Adrenal gland (tissue), 5 donors: Measurements from ENCODE around the gene LEAP2.

Source experiments
- CTCF ChIP-seq, 6 experiments: fragments of 450-650 bp in 4 of 6; fragments of 200-600 bp in 2 of 6; sonication (generic) in 1 of 6; IDR thresholded peaks; 1 replicate in 5 of 6; 2 replicates in 1 of 6; pipeline versions ENCODE4 v1.5.1 to v1.8.0; 2016 to 2021; ENCODE audit warnings: antibody characterized with exemption in 6 of 6, mild to moderate bottlenecking in 2 of 6, moderate library complexity in 1 of 6
- POLR2A ChIP-seq, 2 donors: fragments of 450-650 bp; IDR thresholded peaks; one replicate each; pipeline ENCODE4 v1.6.1; 2017; ENCODE audit warnings: antibody characterized with exemption in 2 of 2, mild to moderate bottlenecking in 2 of 2, moderate library complexity in 1 of 2
- donor health status: DM: no; HTN: no; CAD: no.

- no peak for TF ChIP-seq CTCF (IDR thresholded peaks at IDR 0.05)
- TF ChIP-seq POLR2A (IDR thresholded peaks at IDR 0.05): no peak
These were observed 12.7 kb upstream of the LEAP2 start for GRCh38 chr5:132860742-132861141.
